A549 (cell line): Measurements from ENCODE around the gene AAGAB. TPM values are rescaled to one million over a fixed set of nuclear protein-coding genes. Genes with fewer than 3 reads are reported as not detected.

Source experiments
- ATAC-seq, 2 experiments: fragments of 200-7000 bp in 1 of 2; fragments of >200 bp in 1 of 2; cut with Nextera tagmentation in 1 of 2; cut with Tn5 transposase in 1 of 2; 3 replicates each; pipeline versions ENCODE4 v1.8.0 to v1.9.1; 2018 to 2020; ENCODE audit warnings: mild to moderate bottlenecking in 1 of 2, moderate library complexity in 1 of 2
- CTCF ChIA-PET: fragments of 300-600 bp; sonication (Branson Sonifier 250); formaldehyde crosslinking; extraction: SDS; loops from one replicate; lab custom pipeline; 2021; ENCODE audit warnings: antibody characterized with exemption, inconsistent platforms; lab: Yijun Ruan, JAX
- POLR2A ChIA-PET: fragments of 350-600 bp; formaldehyde crosslinking; extraction: SDS; loops from one replicate; lab custom pipeline; 2021; ENCODE audit warnings: antibody characterized with exemption, inconsistent platforms; lab: Yijun Ruan, JAX
- DNase-seq, 2 experiments: peaks; one replicate each; pipeline versions ENCODE4 v3.0.0 to v3.0.0-alpha.2; 2011 to 2016; ENCODE audit warnings: low read depth in 1 of 2, low spot score in 1 of 2
- FAIRE-seq: peaks from 2 replicates; lab custom pipeline; 2011; peaks lifted over from hg19 to GRCh38; lab: Jason Lieb, UNC
- H3K27ac ChIP-seq, 2 experiments: fragments of >200 bp; sonication (Bioruptor Twin); formaldehyde crosslinking; 3 replicates each; pipeline ENCODE4 v1.5.1; 2016 to 2017
- H3K4me1 ChIP-seq: fragments of >200 bp; sonication (Bioruptor Twin); formaldehyde crosslinking; 3 replicates; pipeline ENCODE4 v1.6.1; 2016
- H3K4me2 ChIP-seq: fragments of >200 bp; sonication (Bioruptor Twin); formaldehyde crosslinking; 3 replicates; pipeline ENCODE4 v1.6.1; 2016
- H3K4me3 ChIP-seq: fragments of >200 bp; sonication (Bioruptor Twin); formaldehyde crosslinking; 3 replicates; pipeline ENCODE4 v1.5.1; 2016
- H3K9me3 ChIP-seq: fragments of >200 bp; sonication (Bioruptor Twin); formaldehyde crosslinking; 3 replicates; pipeline ENCODE4 v1.6.1; 2016
- BCL3 ChIP-seq: fragments of >200 bp; sonication (Bioruptor Twin); formaldehyde crosslinking; IDR thresholded peaks from 3 replicates; pipeline ENCODE4 v1.6.1; 2016
- BHLHE40 ChIP-seq: IDR thresholded peaks from 2 replicates; pipeline ENCODE4 v1.6.1; 2012; ENCODE audit warnings: low read depth, low read length, inconsistent platforms
- CHD2 ChIP-seq: fragments of 150-350 bp; IDR thresholded peaks from 2 replicates; pipeline ENCODE4 v1.6.1; 2014; ENCODE audit warnings: low read length; ENCODE audit not compliant: partially characterized antibody
- E2F6 ChIP-seq: IDR thresholded peaks from 2 replicates; pipeline ENCODE4 v1.6.1; 2012; ENCODE audit warnings: low read depth, borderline replicate concordance
- ELK1 ChIP-seq: fragments of 150-350 bp; IDR thresholded peaks from 2 replicates; pipeline ENCODE4 v1.6.1; 2014; ENCODE audit warnings: low read depth, mild to moderate bottlenecking, low read length
- ESRRA ChIP-seq: fragments of 150-350 bp; IDR thresholded peaks from 2 replicates; pipeline ENCODE4 v1.6.1; 2014; ENCODE audit warnings: mild to moderate bottlenecking, low read length, borderline replicate concordance
- FOSL2 ChIP-seq, 2 experiments: fragments of 450-650 bp in 1 of 2; fragments of >200 bp in 1 of 2; sonication (Bioruptor Twin) in 1 of 2; formaldehyde crosslinking; IDR thresholded peaks; 2 replicates each; pipeline versions ENCODE4 v1.5.0 to v1.6.1; 2016 to 2020; ENCODE audit warnings: mild to moderate bottlenecking in 1 of 2, moderate library complexity in 1 of 2
- GATA3 ChIP-seq: IDR thresholded peaks from 2 replicates; pipeline ENCODE4 v1.6.1; 2012; ENCODE audit warnings: borderline replicate concordance
- HMGXB4 ChIP-seq: fragments of 250-450 bp; sonication (Bioruptor Pico); IDR thresholded peaks from 2 replicates; pipeline ENCODE4 v1.5.0; 2021; ENCODE audit warnings: mild to moderate bottlenecking, moderate library complexity, borderline replicate concordance
- HOXB13 ChIP-seq: fragments of 250-450 bp; sonication (Bioruptor Pico); IDR thresholded peaks from 2 replicates; pipeline ENCODE4 v1.5.0; 2020; ENCODE audit warnings: low read depth, mild to moderate bottlenecking, moderate library complexity
- HOXB5 ChIP-seq: fragments of 250-450 bp; sonication (Bioruptor Pico); IDR thresholded peaks from 2 replicates; pipeline ENCODE4 v1.5.0; 2020; ENCODE audit warnings: mild to moderate bottlenecking, moderate library complexity
- JUN ChIP-seq, 2 experiments: fragments of >200 bp; sonication (Bioruptor Twin); formaldehyde crosslinking; IDR thresholded peaks; 2 replicates in 1 of 2; 3 replicates in 1 of 2; pipeline ENCODE4 v1.6.1; 2016 to 2017
- KDM5A ChIP-seq: fragments of 200-600 bp; sonication (generic); IDR thresholded peaks from 2 replicates; pipeline ENCODE4 v1.6.1; 2016; ENCODE audit warnings: antibody characterized with exemption, mild to moderate bottlenecking
- MAX ChIP-seq: IDR thresholded peaks from 2 replicates; pipeline ENCODE4 v1.6.1; 2012
- MAZ ChIP-seq: fragments of 150-350 bp; IDR thresholded peaks from 2 replicates; pipeline ENCODE4 v1.6.1; 2014; ENCODE audit warnings: antibody characterized with exemption, low read depth, low read length, borderline replicate concordance
- PBX3 ChIP-seq: IDR thresholded peaks from 2 replicates; pipeline ENCODE4 v1.6.1; 2012
- PHF8 ChIP-seq: fragments of 200-600 bp; sonication (generic); IDR thresholded peaks from 2 replicates; pipeline ENCODE4 v1.6.1; 2016; ENCODE audit warnings: low read depth, mild to moderate bottlenecking, antibody characterized with exemption, moderate library complexity, borderline replicate concordance
- POLR2A ChIP-seq: IDR thresholded peaks from 2 replicates; pipeline ENCODE4 v1.6.1; 2012; ENCODE audit warnings: mild to moderate bottlenecking, low read length
- POLR2AphosphoS2 ChIP-seq: conservative IDR thresholded peaks from 2 replicates; pipeline ENCODE4 v1.6.1; 2012; ENCODE audit warnings: low read length, improper control_type of control experiment, inconsistent platforms
- RAD21 ChIP-seq, 2 experiments: fragments of >200 bp in 1 of 2; sonication (Bioruptor Twin) in 1 of 2; formaldehyde crosslinking in 1 of 2; IDR thresholded peaks in 1 of 2; conservative IDR thresholded peaks in 1 of 2; 2 replicates in 1 of 2; 3 replicates in 1 of 2; pipeline ENCODE4 v1.6.1; 2012 to 2018; ENCODE audit warnings: inconsistent platforms in 1 of 2
- REST ChIP-seq: fragments of 200-600 bp; sonication (generic); IDR thresholded peaks from 2 replicates; pipeline ENCODE4 v1.6.1; 2016; ENCODE audit warnings: antibody characterized with exemption, mild to moderate bottlenecking, moderate library complexity
- RFX5 ChIP-seq: fragments of 450-650 bp; IDR thresholded peaks from 2 replicates; pipeline ENCODE4 v1.7.1; 2014; ENCODE audit warnings: antibody characterized with exemption, mild to moderate bottlenecking, moderate library complexity
- SMC3 ChIP-seq: fragments of >200 bp; sonication (Bioruptor Twin); formaldehyde crosslinking; IDR thresholded peaks from 3 replicates; pipeline ENCODE4 v1.6.1; 2018; ENCODE audit warnings: inconsistent platforms
- TFCP2L1 ChIP-seq: fragments of 250-450 bp; sonication (Bioruptor Pico); IDR thresholded peaks from 2 replicates; pipeline ENCODE4 v1.5.0; 2021; ENCODE audit warnings: mild to moderate bottlenecking
- ZC3H11A ChIP-seq: fragments of 450-650 bp; IDR thresholded peaks from 2 replicates; pipeline ENCODE4 v1.6.1; 2014; ENCODE audit warnings: antibody characterized with exemption, mild to moderate bottlenecking
- ZFP36 ChIP-seq: fragments of 450-650 bp; IDR thresholded peaks from 2 replicates; pipeline ENCODE4 v1.6.1; 2014; ENCODE audit warnings: borderline replicate concordance; ENCODE audit not compliant: partially characterized antibody
- WGBS: methylation state at CpG from one replicate; pipeline ENCODE4 v1.1.6; 2017; ENCODE audit errors: missing lambda C conversion rate; 5-methylcytosine and 5-hydroxymethylcytosine counted together
- polyA minus RNA-seq: library from RNA; depleted of rRNA, polyadenylated mRNA; stranded (reverse); fragments of >200 nt; gene quantifications from 2 replicates; pipeline ENCODE4 v1.2.3, GENCODE V29; 2011; rRNA and poly(A)+ RNA removed
- polyA plus RNA-seq, 4 experiments: library from polyadenylated mRNA; depleted of rRNA in 3 of 4; stranded (reverse); fragments of >200 nt; fragmentation: RNase III in 1 of 4; extraction: RNeasy Plus Mini Kit Qiagen cat#74134 plus additional on column Dnase treatment in 1 of 4; gene quantifications; 2 replicates in 3 of 4; 3 replicates in 1 of 4; pipeline ENCODE4 v1.2.3, GENCODE V29; 2011 to 2017

Gene AAGAB
- polyA plus RNA-seq (2011; rRNA removed), result 107 and 118 TPM in 2 replicates
- polyA plus RNA-seq (2012; cell fraction: cytosol; rRNA removed), result 33.9 and 35.2 TPM in 2 replicates
- polyA plus RNA-seq (2012; cell fraction: nucleus; rRNA removed), result 13.5 and 20.0 TPM in 2 replicates
- polyA plus RNA-seq (2017; fragmentation: RNase III; extraction: RNeasy Plus Mini Kit Qiagen cat#74134 plus additional on column Dnase treatment), result 67.4 to 71.6 TPM (median 68.9 TPM) in 3 replicates
- polyA minus RNA-seq, result 86.4 and 87.5 TPM in 2 replicates

- Histone ChIP-seq H3K4me2 (peak within 1 kb of the TSS; percentile 90), H3K9me3 (no peaks in the 10 kb centered on the region), H3K4me3 (peak within 1 kb of the TSS; percentile 73), H3K27ac (peak within 1 kb of the TSS; percentile 93 to 94), H3K4me1 (peaks cover 19% of the 10 kb centered on the region)
- no peak for FAIRE-seq
- DNase-seq, result peak; percentile 98 to 99
- CTCF ChIA-PET, result interaction anchor here (0.7 to 1.6 kb wide), 6 partner anchors 14 to 308 kb away, joined by 3 to 5 read pairs (median 4); no protein-coding TSS in a partner anchor
- peak; percentile 96 to 97 for ATAC-seq
- WGBS, result 1% methylated on average over 50 of the region's 76 CpGs
- POLR2A ChIA-PET, result interaction anchor here (0.6 to 1.5 kb wide), 5 partner anchors 15 to 205 kb away, joined by 3 to 9 read pairs (median 3); partner anchors contain the start of gene SMAD3
- TF ChIP-seq MAX (peak; percentile 92), BCL3 (peak; percentile 79; the same call in 2 of the 3 replicates), HOXB5 (CRISPR knock-in tag) (peak; percentile 32; the same call in 1 of the 2 replicates), ZC3H11A (no peak), POLR2A (peak; percentile 90), BHLHE40 (peak; percentile 96), ZFP36 (no peak), GATA3 (peak; percentile 96), RFX5 (peak; percentile 95), MAZ (no peak), KDM5A (peak; percentile 80), PHF8 (peak; percentile 86), RAD21 (conservative IDR thresholded peaks at IDR 0.05 in 1 of 2, IDR thresholded peaks at IDR 0.05 in 1 of 2) (peak in 1 of 2 experiments; percentile 36; a peak in 1 of 5 replicates), SMC3 (peak; percentile 13; the same call in 1 of the 3 replicates), CHD2 (peak; percentile 75), POLR2AphosphoS2 (no peak), HOXB13 (no peak), FOSL2 (IDR thresholded peaks at IDR 0.05) (no peak), FOSL2 (CRISPR knock-in tag; IDR thresholded peaks at IDR 0.05) (peak; percentile 86), TFCP2L1 (CRISPR knock-in tag) (no peak), JUN (IDR thresholded peaks at IDR 0.05) (peak; percentile 70 to 98), E2F6 (peak; percentile 52; the same call in 1 of the 2 replicates), REST (peak; percentile 58; the same call in 1 of the 2 replicates), ESRRA (0 out of 2 replicates have a peak, but pooled peaks have one; percentile 10), ELK1 (0 out of 2 replicates have a peak, but pooled peaks have one; percentile 17), HMGXB4 (CRISPR knock-in tag) (0 out of 2 replicates have a peak, but pooled peaks have one; percentile 59), PBX3 (peak; percentile 68; the same call in 1 of the 2 replicates)
Observed at GRCh38 chr15:67254238-67255175, at the start of gene AAGAB, which contains the start of gene IQCH. Gene AAGAB, minus strand, starts transcription at chr15:67254661. Its CDS starts 30 bp downstream, at chr15:67254631. Gene IQCH, plus strand, starts transcription at chr15:67254786. Its CDS starts 111 bp downstream, at chr15:67254897.
